HG03103 (cell line): ENCODE data around the gene PAN2.
A peak's percentile ranks its signal among the peaks of the same experiment; 100 is the strongest.
"Not testable (repeated sequence)": the region's sequence is repeated elsewhere in the genome, so short reads cannot be mapped to it uniquely, and the experiment has no call there.

Experiments
- ATAC-seq: cut with Tn5 transposase; IDR thresholded peaks from one replicate; pipeline ENCODE4 v1.9.1; 2021; ENCODE audit warnings: low read depth; ENCODE audit not compliant: unreplicated experiment

PAN2 gene

GRCh38 chr12:56315622-56316473, 18.0 kb downstream of the PAN2 start, which contains the start of gene CNPY2:
Gene CNPY2, minus strand, starts transcription at chr12:56315988. Its CDS starts 771 bp downstream, at chr12:56315217.
- ATAC-seq = peak; percentile 85

DNA sequence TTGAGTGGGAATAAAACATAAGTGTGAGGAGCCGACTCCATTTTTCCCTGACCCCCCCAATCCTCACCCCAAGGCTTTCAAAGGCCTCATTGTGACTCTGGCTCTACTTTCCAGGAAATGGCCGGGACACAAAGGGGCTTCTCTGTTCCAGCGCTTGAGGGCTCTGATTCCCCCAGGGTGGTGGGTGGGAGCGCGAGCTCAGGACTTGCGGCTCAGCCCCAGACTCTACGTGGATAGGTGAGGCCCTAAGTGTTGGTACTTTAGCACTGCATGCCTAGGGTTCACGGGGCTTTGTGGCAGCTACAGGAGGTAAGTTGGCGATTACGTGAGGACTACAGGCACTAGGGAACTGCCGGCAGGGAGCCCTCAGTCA, 18.6 kb downstream of the PAN2 start:
- ATAC-seq = no peak

DNA sequence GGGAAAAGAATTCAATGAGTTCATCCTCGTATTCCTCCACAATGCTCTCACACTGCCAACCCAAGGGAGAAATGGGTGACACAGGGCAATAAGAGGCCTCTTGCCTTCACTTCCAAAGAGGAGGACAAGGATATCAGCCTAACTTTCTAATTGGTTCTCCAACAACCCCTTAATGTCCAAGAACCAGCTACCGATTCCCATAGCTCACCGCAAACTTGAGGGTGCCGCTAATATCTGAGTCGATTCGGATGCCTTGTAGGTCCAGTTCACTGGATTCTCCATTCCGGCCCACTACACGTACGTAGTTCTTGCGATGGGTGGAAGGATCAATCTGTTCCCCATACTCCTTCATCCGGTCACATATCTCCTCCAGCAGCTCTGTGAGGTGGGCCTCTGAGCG, 22.8 kb downstream of the PAN2 start:
- ATAC-seq = no peak

- no peak for ATAC-seq
Measured at GRCh38 chr12:56308714-56309113, 25.1 kb downstream of the PAN2 start.

GRCh38 chr12:56307221-56307965, 26.4 kb downstream of the PAN2 start:
- ATAC-seq = no peak

DNA sequence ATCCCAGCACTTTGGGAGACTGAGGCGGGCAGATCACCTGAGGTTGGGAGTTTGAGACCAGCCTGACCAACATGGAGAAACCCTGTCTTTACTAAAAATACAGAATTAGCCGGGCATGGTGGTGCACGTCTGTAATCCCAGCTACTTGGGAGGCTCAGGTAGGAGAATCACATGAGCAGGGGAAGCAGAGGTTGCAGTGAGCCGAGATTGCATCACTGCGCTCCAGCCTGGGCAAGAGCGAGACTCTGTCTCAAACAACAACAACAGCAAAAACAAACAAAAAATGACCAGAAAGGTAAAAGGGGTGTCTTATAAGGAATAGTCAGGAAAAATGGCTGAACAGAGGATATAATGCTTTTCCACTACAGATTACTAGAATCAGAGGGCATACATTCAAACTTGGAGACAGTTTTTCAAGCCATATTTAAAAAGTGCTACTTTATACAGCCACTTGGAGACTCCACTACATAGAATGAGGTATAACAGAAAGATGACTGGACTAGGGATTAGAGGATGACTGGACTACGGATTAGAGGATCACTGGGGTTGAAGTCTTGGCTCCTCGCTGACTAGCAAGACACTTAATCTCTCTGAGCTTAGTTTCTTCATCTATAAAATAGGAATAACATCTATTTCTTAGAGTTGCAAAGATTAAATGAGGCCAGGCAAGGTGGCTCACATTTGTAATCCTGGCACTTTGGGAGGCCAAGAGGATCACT, 28.8 kb downstream of the PAN2 start:
- no peak for ATAC-seq

GRCh38 chr12:56304276-56304675, 29.5 kb downstream of the PAN2 start:
- no peak for ATAC-seq

DNA sequence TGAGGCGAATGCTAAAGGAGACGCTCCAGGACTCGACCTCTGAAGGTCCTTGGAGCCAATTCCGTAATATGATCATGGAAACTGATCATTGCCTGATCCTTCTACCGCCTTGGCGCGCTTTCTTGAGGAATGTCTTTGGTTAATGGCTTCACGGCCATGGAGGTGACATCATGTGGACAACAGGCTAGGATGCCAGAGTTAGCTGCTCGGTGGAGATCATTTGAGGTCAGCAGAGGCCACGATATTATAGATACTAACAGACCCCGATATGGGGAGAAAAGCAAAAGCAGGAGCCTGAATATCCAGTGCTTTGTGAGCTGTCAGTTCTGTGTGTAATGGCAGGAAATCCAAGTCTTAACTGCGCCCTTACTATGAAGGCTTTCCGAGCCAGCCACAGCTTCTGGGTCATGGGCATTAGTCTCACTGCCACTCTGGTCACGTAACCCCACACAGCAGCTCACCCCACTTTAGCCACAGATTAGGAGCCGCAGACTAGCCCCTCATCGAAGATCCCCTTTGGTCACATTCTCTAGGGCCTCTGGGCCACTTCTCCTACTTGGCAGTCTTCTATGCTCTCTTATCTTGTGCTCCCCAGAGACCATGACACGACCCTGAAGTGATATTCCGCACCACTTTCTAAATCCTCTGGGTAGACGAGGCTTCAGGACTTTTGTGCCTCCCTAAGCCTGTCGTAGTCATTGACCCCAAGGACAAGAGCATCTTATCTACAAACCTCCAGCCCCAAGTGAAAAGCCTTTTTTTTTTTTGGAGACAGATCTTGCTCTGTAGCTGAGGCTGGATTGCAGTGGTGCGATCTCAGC, 32.9 kb downstream of the PAN2 start:
- no peak for ATAC-seq

DNA sequence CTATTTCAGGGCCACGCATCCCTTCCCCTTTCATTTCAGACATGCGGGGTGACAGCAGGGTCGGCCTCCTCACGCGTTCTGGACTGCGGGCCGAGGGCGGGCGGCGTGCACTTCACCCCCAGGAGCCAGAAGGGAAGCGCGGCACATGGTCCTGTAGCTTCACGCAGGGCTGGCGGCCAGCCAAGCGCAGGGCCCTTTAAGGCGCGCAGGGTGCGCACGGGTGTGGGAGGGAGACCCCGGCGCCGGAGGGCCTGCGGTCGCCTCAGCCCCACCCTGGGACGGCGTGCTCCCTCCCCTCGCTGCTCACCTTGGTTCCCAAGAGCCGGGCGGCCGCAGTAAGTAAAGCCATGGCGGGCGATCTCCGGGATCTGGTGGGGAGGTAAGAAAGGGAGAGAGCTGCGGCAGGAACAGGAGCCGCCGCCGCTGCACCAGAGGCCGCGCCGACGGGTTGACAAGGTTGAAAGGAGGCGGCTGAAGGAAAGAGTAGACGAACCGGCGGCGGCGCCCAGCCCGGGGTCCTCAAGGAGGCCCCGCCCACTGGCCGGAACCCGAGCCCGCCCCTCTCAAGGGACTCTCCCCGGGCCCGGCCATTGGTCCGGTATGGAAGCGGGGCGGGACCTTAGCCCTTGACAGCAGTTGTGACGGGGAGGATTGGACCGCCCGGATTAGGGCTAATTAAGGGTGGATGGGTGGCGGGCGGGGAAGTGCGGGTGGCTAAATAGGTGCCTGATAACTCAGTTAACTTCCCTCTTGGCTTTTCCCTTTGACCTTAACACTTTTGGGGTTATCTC, 33.8 kb downstream of the PAN2 start, which contains the start of gene CS:
Gene CS (minus strand): TSS at position 478 of the 791 bp plus-strand sequence. CDS start 129 bp downstream, at position 349.
- peak; percentile 90 for ATAC-seq

- no peak for ATAC-seq
Measured at GRCh38 chr12:56299308-56299852, 34.4 kb downstream of the PAN2 start.

GRCh38 chr12:56298828-56299227, 35.0 kb downstream of the PAN2 start:
- no peak for ATAC-seq

DNA sequence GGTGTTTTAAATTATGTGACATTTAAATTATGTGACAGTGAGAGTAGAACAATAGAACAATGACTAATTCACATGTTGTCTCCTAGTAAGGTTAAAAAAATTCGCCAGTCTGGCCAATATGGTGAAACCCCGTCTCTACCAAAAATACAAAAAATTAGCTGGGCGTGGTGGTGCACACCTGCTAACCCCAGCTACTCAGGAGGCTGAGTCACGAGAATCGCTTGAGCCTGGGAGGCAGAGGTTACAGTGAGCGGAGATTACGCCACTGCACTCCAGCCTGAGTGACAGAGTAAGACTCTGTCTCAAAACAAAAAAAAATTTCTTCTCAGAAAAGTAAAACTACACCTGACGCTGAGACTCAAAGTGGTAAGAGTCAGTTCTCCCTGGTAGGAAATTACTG, 36.4 kb downstream of the PAN2 start:
- ATAC-seq = no peak

- ATAC-seq = no peak
Measured at GRCh38 chr12:56296295-56296694, 37.5 kb downstream of the PAN2 start.

DNA sequence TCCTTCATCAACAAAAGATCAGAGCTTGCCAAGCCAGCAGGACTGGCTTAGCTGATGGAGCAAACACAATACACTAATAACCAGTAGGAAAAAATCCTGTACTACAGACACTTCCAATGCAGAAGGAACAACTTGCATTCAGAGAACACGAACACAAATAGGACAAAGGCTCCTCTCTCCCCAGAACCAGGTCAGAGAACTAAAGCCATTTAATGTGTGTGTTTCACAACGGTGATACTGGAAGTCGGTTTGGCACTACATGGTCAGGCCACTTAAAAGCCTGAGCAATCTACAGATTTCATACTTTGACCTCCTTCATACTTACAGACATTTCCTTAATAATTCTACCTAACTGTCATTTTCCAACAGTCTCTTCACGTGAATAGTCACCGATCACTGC, 40.0 kb downstream of the PAN2 start:
- no peak for ATAC-seq

DNA sequence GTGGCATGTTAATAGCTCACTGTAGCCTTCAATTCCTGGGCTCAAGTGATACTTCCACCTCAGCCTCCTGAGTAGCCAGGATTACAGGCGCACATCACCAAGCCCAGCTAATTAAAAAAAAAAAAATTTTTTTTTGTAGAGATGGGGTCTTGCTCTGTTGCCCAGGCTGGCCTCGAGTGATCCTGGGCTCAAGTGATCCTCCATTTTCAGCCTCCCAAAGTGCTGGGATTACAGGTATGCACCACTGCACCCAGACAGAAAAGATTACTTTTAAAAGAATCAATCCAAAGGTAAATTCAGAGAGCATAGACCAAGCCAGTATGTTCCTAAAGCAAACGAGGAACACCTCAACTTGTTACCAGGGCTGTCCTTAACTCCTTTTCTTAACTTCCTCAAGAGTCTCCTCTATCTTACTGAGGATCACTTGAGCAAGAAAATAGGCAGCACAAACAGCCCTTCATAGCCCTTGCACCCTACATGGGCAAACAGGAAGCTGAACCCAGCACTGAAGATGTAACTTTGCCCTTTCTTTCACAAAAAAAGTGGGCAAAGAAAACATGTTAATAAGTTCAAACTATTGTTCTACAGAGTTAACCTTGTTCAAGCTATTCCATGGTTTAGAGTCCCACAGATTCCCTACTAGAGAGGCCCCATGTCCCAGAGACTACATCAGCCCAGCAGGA, 45.0 kb downstream of the PAN2 start:
- no peak for ATAC-seq

- no peak for ATAC-seq
Measured at GRCh38 chr12:56286044-56286830, 47.6 kb downstream of the PAN2 start.

- not testable (repeated sequence) for ATAC-seq
Measured at GRCh38 chr12:56284263-56284662, 49.5 kb downstream of the PAN2 start.

GRCh38 chr12:56282579-56282978, 51.2 kb downstream of the PAN2 start:
- no peak for ATAC-seq
